Spinal cord (tissue), 10 donors: ENCODE measurements around the gene C22orf23. TPM values are rescaled to one million over a fixed set of nuclear protein-coding genes. Genes with fewer than 3 reads are reported as not detected.

ENCODE experiments used
- DNase-seq, 6 donors: peaks; one replicate each; pipeline versions ENCODE4 v3.0.0 to v3.0.0-alpha.2; 2013 to 2015; ENCODE audit warnings: low spot score in 6 of 6, low read depth in 4 of 6
- H3K27ac ChIP-seq: one replicate; pipeline ENCODE4 v1.5.1; 2013; ENCODE audit warnings: low read depth, low read length, control low read depth
- H3K27me3 ChIP-seq: one replicate; pipeline ENCODE4 v1.6.1; 2013; ENCODE audit warnings: low read length; ENCODE audit not compliant: control insufficient read depth, insufficient read depth
- H3K36me3 ChIP-seq: one replicate; pipeline ENCODE4 v1.6.1; 2013; ENCODE audit warnings: low read length; ENCODE audit not compliant: control insufficient read depth, insufficient read depth
- H3K4me1 ChIP-seq: one replicate; pipeline ENCODE4 v1.6.1; 2013; ENCODE audit warnings: low read length; ENCODE audit not compliant: control insufficient read depth, insufficient read depth
- H3K4me3 ChIP-seq: one replicate; pipeline ENCODE4 v1.5.1; 2013; ENCODE audit warnings: low read depth, low read length, control low read depth
- H3K9me3 ChIP-seq: one replicate; pipeline ENCODE4 v1.6.1; 2013; ENCODE audit warnings: low read length; ENCODE audit not compliant: control insufficient read depth, insufficient read depth
- whole genome bisulfite sequencing: methylation state at CpG from one replicate; pipeline ENCODE4 v1.1.5; 2013; ENCODE audit warnings: missing lambda C conversion rate; ENCODE audit not compliant: insufficient coverage; 5-methylcytosine and 5-hydroxymethylcytosine counted together
- polyA plus RNA-seq, 2 donors: library from polyadenylated mRNA; unstranded; fragments of 120-200 nt; gene quantifications; one replicate each; pipeline ENCODE4 v1.2.1, GENCODE V29; 2013; ENCODE audit not compliant: insufficient read length in 2 of 2
- total RNA-seq, 2 donors: library from RNA; depleted of rRNA in 1 of 2; stranded (reverse); fragments of 120-200 nt in 1 of 2; fragments of >200 nt in 1 of 2; gene quantifications; one replicate each; pipeline versions ENCODE4 v1.2.3 to v1.2.4, GENCODE V29; 2013 to 2014
- donor health status: healthy.

The C22orf23 gene
- total and polyA plus RNA-seq, 4 donors: 0.69 to 18.8 (median 8.4) TPM

GRCh38 chr22:37942133-37942532, 11.3 kb downstream of the C22orf23 start:
- no peaks in the 10 kb centered on the region for H3K9me3 ChIP-seq
- 97% methylated on average over 8 of the region's 8 CpGs for WGBS
- H3K4me3 ChIP-seq: no peak overlapping the region
- H3K27ac ChIP-seq: no peak overlapping the region
- no peaks in the 10 kb centered on the region for H3K4me1 ChIP-seq
- H3K27me3 ChIP-seq: no peaks in the 10 kb centered on the region
- no peak for DNase-seq
- peaks cover 71% of the 10 kb centered on the region for H3K36me3 ChIP-seq

GRCh38 chr22:37940698-37941376, 12.6 kb downstream of the C22orf23 start:
- Histone ChIP-seq H3K4me1 (no peaks in the 10 kb centered on the region), H3K36me3 (peaks cover 80% of the 10 kb centered on the region), H3K27me3 (no peaks in the 10 kb centered on the region), H3K4me3 (no peak overlapping the region), H3K9me3 (no peaks in the 10 kb centered on the region), H3K27ac (no peak overlapping the region)
- DNase-seq: no peak
- 68% methylated on average over 11 of the region's 12 CpGs for WGBS

- DNase-seq: peak; percentile 19 to 88 (median 54)
- Histone ChIP-seq H3K4me3 (no peak overlapping the region), H3K27ac (peak overlapping the region; percentile 57), H3K36me3 (peaks cover 88% of the 10 kb centered on the region), H3K4me1 (peaks cover 16% of the 10 kb centered on the region), H3K9me3 (no peaks in the 10 kb centered on the region), H3K27me3 (no peaks in the 10 kb centered on the region)
- 5% methylated on average over 10 of the region's 13 CpGs for WGBS
These were observed 19.6 kb downstream of the C22orf23 start for GRCh38 chr22:37933711-37934376.

DNA sequence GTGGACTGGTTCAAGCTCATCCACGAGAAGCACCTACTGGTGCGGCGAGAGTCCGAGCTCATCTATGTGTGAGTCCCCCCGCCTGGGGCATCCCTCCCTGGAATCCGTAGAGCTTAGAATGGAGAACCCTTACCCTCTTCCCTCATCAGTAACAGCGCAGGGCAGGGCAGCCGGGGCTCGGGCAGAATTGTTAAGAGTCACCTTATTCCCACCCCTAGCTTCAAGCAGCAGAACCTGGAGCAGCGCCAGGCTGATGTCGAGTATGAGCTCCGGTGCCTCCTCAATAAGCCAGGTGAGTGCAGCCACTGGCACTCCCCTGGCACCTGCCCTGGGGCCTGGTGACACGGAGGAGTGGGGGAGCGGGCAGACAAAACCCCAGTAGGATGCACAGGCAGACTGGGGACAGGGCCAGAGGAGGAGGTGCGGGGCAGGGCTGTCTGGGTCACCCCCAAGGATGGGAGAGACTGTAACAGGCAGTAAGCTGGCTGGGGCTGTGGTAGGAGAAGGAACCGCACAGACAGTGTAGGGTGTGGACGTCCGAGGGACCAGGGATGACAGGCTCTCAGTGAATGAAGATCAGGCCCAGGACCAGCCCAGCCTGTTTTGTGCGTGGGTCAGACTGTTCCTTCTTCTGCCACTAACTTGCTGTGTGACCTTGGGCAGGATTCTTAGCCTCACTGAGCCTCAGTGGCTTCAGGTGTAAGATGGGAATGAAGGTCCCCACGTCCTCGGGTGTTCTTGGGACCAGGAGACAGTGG, 20.4 kb downstream of the C22orf23 start:
- Histone ChIP-seq H3K4me1 (peaks cover 16% of the 10 kb centered on the region), H3K36me3 (peaks cover 90% of the 10 kb centered on the region), H3K4me3 (no peak overlapping the region), H3K27me3 (no peaks in the 10 kb centered on the region), H3K9me3 (no peaks in the 10 kb centered on the region), H3K27ac (peak overlapping the region; percentile 57)
- 86% methylated on average over 21 of the region's 21 CpGs for whole genome bisulfite sequencing
- no peak for DNase-seq

DNA sequence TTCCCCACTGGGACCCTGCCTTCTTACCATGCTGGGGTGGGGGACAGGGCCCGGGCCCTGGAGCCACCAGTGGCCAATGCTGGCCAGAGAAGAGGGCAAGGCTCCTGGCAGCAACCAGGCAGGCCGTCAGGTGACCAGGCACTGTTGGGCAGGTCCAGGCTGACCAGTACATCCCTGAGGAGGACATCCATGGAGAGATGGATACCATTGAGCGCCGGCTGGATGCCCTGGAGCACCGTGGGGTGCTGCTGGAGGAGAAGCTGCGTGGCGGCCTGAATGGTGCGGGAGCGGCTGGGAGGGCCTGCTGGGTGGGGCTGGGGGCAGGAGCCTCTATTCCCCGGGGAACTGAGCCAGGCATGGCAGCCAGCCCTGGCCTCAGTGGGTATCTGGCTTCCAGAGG, 21.0 kb downstream of the C22orf23 start:
- no peaks in the 10 kb centered on the region for H3K9me3 ChIP-seq
- WGBS: 89% methylated on average over 10 of the region's 10 CpGs
- H3K4me3 ChIP-seq: no peak overlapping the region
- no peak overlapping the region for H3K27ac ChIP-seq
- peaks cover 90% of the 10 kb centered on the region for H3K36me3 ChIP-seq
- DNase-seq: no peak
- H3K4me1 ChIP-seq: peaks cover 16% of the 10 kb centered on the region
- H3K27me3 ChIP-seq: no peaks in the 10 kb centered on the region

GRCh38 chr22:37931893-37932389, 21.5 kb downstream of the C22orf23 start:
- peaks cover 90% of the 10 kb centered on the region for H3K36me3 ChIP-seq

GRCh38 chr22:37930952-37931440, 22.4 kb downstream of the C22orf23 start:
- H3K9me3 ChIP-seq: no peaks in the 10 kb centered on the region
- H3K27ac ChIP-seq: no peak overlapping the region
- H3K4me3 ChIP-seq: no peak overlapping the region
- no peaks in the 10 kb centered on the region for H3K27me3 ChIP-seq
- peaks cover 90% of the 10 kb centered on the region for H3K36me3 ChIP-seq
- DNase-seq: no peak
- WGBS: 75% methylated on average over 2 of the region's 2 CpGs
- H3K4me1 ChIP-seq: peaks cover 16% of the 10 kb centered on the region

More at GRCh38 chr22:37931893-37932389, 21.5 kb downstream of the C22orf23 start:
- DNase-seq: no peak
- no peak overlapping the region for H3K4me3 ChIP-seq
- no peaks in the 10 kb centered on the region for H3K9me3 ChIP-seq
- no peak overlapping the region for H3K27ac ChIP-seq
- H3K27me3 ChIP-seq: no peaks in the 10 kb centered on the region
- 75% methylated on average over 5 of the region's 6 CpGs for WGBS
- H3K4me1 ChIP-seq: peaks cover 16% of the 10 kb centered on the region

- Histone ChIP-seq H3K9me3 (no peaks in the 10 kb centered on the region), H3K36me3 (peaks cover 91% of the 10 kb centered on the region), H3K27me3 (no peaks in the 10 kb centered on the region), H3K27ac (no peak overlapping the region), H3K4me1 (peaks cover 16% of the 10 kb centered on the region), H3K4me3 (no peak overlapping the region)
- no peak for DNase-seq
- 80% methylated on average over 10 of the region's 11 CpGs for WGBS
These were observed 23.0 kb downstream of the C22orf23 start for GRCh38 chr22:37930270-37930951.

- WGBS: 96% methylated on average over 5 of the region's 5 CpGs
- Histone ChIP-seq H3K9me3 (no peaks in the 10 kb centered on the region), H3K4me1 (peaks cover 15% of the 10 kb centered on the region), H3K27me3 (no peaks in the 10 kb centered on the region), H3K27ac (no peak overlapping the region), H3K4me3 (no peak overlapping the region), H3K36me3 (peaks cover 96% of the 10 kb centered on the region)
- DNase-seq: no peak
These were observed 24.0 kb downstream of the C22orf23 start for GRCh38 chr22:37929390-37929789.
